Subcutaneous adipose tissue (tissue), 4 donors: Measurements from ENCODE around the gene CLMP. TPM values are rescaled to one million over a fixed set of nuclear protein-coding genes. Genes with fewer than 3 reads are reported as not detected.

ENCODE experiments used
- CTCF ChIP-seq: fragments of 450-650 bp; IDR thresholded peaks from one replicate; pipeline ENCODE4 v1.5.1; 2016; ENCODE audit warnings: low read depth, mild to moderate bottlenecking, control low read depth, antibody characterized with exemption, moderate library complexity
- total RNA-seq, 4 donors: library from RNA; depleted of rRNA; stranded (reverse); fragments of >200 nt; gene quantifications; one replicate each; pipeline ENCODE4 v1.1.0, GENCODE V29; 2016

The CLMP gene
- total RNA-seq, 4 donors from 2014 or later, result 201 to 240 (median 209) TPM

GRCh38 chr11:123046473-123047259 is 148.4 kb downstream of the CLMP start:
- no peak for TF ChIP-seq CTCF

- no peak for TF ChIP-seq CTCF
These were observed 149.9 kb downstream of the CLMP start for GRCh38 chr11:123045101-123045500.

DNA sequence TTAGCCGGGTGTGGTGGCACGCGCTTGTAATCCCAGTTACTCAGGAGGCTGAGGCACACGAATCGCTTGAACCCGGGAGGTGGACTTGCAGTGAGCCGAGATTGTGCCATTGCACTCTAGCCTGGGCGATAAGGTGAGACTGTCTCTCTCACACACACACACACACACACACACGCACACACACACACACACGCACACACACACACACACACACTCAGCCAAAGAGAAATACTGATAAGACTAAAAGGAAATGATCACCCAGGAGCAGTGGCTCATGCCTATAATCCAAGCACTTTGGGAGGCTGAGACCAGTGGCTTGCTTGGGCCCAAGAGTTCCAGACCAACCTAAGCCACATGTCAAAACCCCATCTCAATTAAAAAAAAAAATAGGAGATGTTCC is 153.9 kb downstream of the CLMP start:
- no peak for TF ChIP-seq CTCF

DNA sequence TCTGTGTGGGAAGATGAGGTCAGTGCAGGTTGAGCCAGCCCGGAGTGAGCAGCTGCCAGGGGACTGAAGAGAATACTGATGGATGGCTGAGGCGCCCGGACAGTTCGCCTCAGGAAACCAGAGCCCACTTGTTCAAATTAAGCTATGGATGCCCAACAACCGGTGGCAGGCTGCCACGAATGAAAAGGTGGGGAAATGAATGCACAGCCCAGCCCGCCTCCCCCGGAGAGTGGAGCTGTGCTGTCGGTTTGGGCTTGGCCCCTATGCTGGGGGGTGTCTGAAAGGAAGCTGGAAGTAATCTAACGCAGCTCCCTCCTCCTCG is 155.0 kb downstream of the CLMP start:
- no peak for TF ChIP-seq CTCF

GRCh38 chr11:123035831-123036230 is 159.2 kb downstream of the CLMP start:
- no peak for TF ChIP-seq CTCF

DNA sequence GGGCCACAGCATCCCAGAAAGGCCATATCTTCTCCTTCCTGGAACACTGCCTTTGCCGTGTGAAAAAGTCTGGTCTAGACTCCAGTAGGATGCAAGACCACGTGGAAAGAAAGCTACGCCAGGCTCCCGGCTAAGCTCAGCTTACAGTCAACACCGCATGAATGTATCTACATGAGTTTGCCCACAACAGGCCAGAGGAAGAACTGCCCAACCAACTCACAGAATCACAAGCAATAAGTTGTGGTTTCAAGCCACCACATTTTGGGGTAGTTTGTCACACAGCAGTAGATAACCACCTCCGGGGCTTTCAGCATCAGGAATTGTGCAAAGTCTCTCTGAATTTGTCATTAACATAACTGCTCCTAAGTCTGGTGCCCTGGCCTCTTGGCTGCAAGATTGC is 160.5 kb downstream of the CLMP start:
- TF ChIP-seq CTCF, result no peak

GRCh38 chr11:123033895-123034294 is 161.2 kb downstream of the CLMP start:
- TF ChIP-seq CTCF, result no peak
